Measurements from ENCODE around the gene NEDD4L.

NEDD4L gene

GRCh38 chr18:58316396-58317342 is 272.6 kb downstream of the NEDD4L start:
- CTCF ChIA-PET = interaction anchor here (0.9 to 2.6 kb wide), 4 partner anchors 10 to 447 kb away, joined by 3 to 6 read pairs (median 4); no protein-coding TSS in a partner anchor
- POLR2A ChIA-PET = no interaction called here
- DNase-seq (ENCODE audit: low read depth, low spot score) = no peak
- H3K4me3 ChIP-seq (ENCODE audit: low read depth, low read length) = no peak overlapping the region
- TF ChIP-seq CTCF (IDR thresholded peaks at IDR 0.05; ENCODE audit: insufficient read depth, low read length, missing control alignments) = no peak

- POLR2A ChIA-PET = no interaction called here
- H3K4me3 ChIP-seq (ENCODE audit: low read depth, low read length) = no peak overlapping the region
- no peak for TF ChIP-seq CTCF (IDR thresholded peaks at IDR 0.05; ENCODE audit: insufficient read depth, low read length, missing control alignments)
- no peak for DNase-seq (ENCODE audit: low read depth, low spot score)
- CTCF ChIA-PET = interaction anchor here (0.9 to 2.0 kb wide), 2 partner anchors 110 to 138 kb away, joined by 3 to 9 read pairs; no protein-coding TSS in a partner anchor
Observed at GRCh38 chr18:58319719-58320118, 275.7 kb downstream of the NEDD4L start.

- TF ChIP-seq CTCF (IDR thresholded peaks at IDR 0.05; ENCODE audit: insufficient read depth, low read length, missing control alignments) = no peak
- DNase-seq (ENCODE audit: low read depth, low spot score) = no peak
- no peak overlapping the region for H3K4me3 ChIP-seq (ENCODE audit: low read depth, low read length)
- ChIA-PET POLR2A (no interaction called here), CTCF (interaction anchor here (0.7 to 1.3 kb wide), 11 partner anchors 7 to 278 kb away, joined by 3 to 13 read pairs (median 6); partner anchors contain the start of gene NEDD4L)
Observed at GRCh38 chr18:58320907-58321561, 277.0 kb downstream of the NEDD4L start.

GRCh38 chr18:58321986-58322385 is 278.0 kb downstream of the NEDD4L start:
- POLR2A ChIA-PET = no interaction called here
- DNase-seq (ENCODE audit: low read depth, low spot score) = no peak
- peak; percentile 50 for TF ChIP-seq CTCF (IDR thresholded peaks at IDR 0.05; ENCODE audit: insufficient read depth, low read length, missing control alignments)
- no peak overlapping the region for H3K4me3 ChIP-seq (ENCODE audit: low read depth, low read length)
- CTCF ChIA-PET = interaction anchor here (0.6 to 1.4 kb wide), 19 partner anchors 8 to 279 kb away, joined by 3 to 13 read pairs (median 4); partner anchors contain the start of gene NEDD4L

- no peak for DNase-seq (ENCODE audit: low read depth, low spot score)
- CTCF ChIA-PET = interaction anchor here (0.9 to 1.4 kb wide), 11 partner anchors 9 to 279 kb away, joined by 3 to 13 read pairs (median 6); partner anchors contain the start of gene NEDD4L
- POLR2A ChIA-PET = no interaction called here
- TF ChIP-seq CTCF (IDR thresholded peaks at IDR 0.05; ENCODE audit: insufficient read depth, low read length, missing control alignments) = no peak
- no peak overlapping the region for H3K4me3 ChIP-seq (ENCODE audit: low read depth, low read length)
Observed at GRCh38 chr18:58322464-58322863, 278.4 kb downstream of the NEDD4L start.

Data from AG04449 (cell line).